Endothelial cell of umbilical vein (primary cell): ENCODE measurements around the gene KYNU. TPM values are rescaled to one million over a fixed set of nuclear protein-coding genes. Genes with fewer than 3 reads are reported as not detected.

Experiments
- BruUV-seq: library from RNA; stranded (reverse); fragments of 400-500 nt; replicated peaks from 2 replicates; lab custom pipeline; 2021; lab: Mats Ljungman, UMichigan
- CTCF ChIA-PET: fragments of 300-600, 350-600 bp; sonication (Branson Sonifier 250); formaldehyde crosslinking; loops from one replicate; lab custom pipeline; 2021; ENCODE audit warnings: antibody characterized with exemption, inconsistent platforms; lab: Charles Lee
- POLR2A ChIA-PET: fragments of 300-600, 350-600 bp; sonication (Branson Sonifier 250); formaldehyde crosslinking; loops from one replicate; lab custom pipeline; 2021; ENCODE audit warnings: antibody characterized with exemption, inconsistent platforms; lab: Charles Lee
- DNase-seq: peaks from one replicate; pipeline ENCODE4 v3.0.0-alpha.2; 2011; ENCODE audit warnings: low read depth, low spot score
- FAIRE-seq: peaks from 2 replicates; lab custom pipeline; 2011; peaks lifted over from hg19 to GRCh38; lab: Jason Lieb, UNC
- H2AFZ ChIP-seq: 2 replicates; pipeline ENCODE4 v1.6.0; 2012; ENCODE audit warnings: low read depth, low read length, control low read depth, inconsistent platforms
- H3K27ac ChIP-seq: 2 replicates; pipeline ENCODE4 v1.5.1; 2011; ENCODE audit warnings: low read depth, mild to moderate bottlenecking, control low read depth, low read length, moderate library complexity; ENCODE audit not compliant: insufficient read depth
- H3K27me3 ChIP-seq, 2 experiments: 2 replicates each; pipeline versions ENCODE4 v1.6.0 to v1.6.1; 2011; ENCODE audit warnings: low read length in 2 of 2, mixed read lengths in 1 of 2; ENCODE audit not compliant: control insufficient read depth in 2 of 2, insufficient read depth in 2 of 2
- H3K36me3 ChIP-seq, 2 experiments: 2 replicates in 1 of 2; 3 replicates in 1 of 2; pipeline ENCODE4 v1.5.1; 2011; ENCODE audit warnings: low read length in 2 of 2, mild to moderate bottlenecking in 1 of 2, moderate library complexity in 1 of 2; ENCODE audit not compliant: control insufficient read depth in 2 of 2, insufficient read depth in 2 of 2; ENCODE audit errors: extremely low read depth in 1 of 2
- H3K4me1 ChIP-seq: 3 replicates; pipeline ENCODE4 v1.5.1; 2011; ENCODE audit warnings: mild to moderate bottlenecking, low read length; ENCODE audit not compliant: control insufficient read depth, insufficient read depth; ENCODE audit errors: extremely low read depth
- H3K4me2 ChIP-seq: 2 replicates; pipeline ENCODE4 v1.6.1; 2011; ENCODE audit warnings: low read length, control low read depth, mixed read lengths; ENCODE audit not compliant: insufficient read depth
- H3K4me3 ChIP-seq, 3 experiments: fragments of 200-600 bp in 1 of 3; sonication (generic), shearing (Covaris generic) in 1 of 3; replicated peaks in 1 of 3; 2 replicates each; pipeline ENCODE4 v1.5.1; 2011 to 2016; ENCODE audit warnings: control low read depth in 3 of 3, low read length in 3 of 3, mild to moderate bottlenecking in 2 of 3, inconsistent platforms in 1 of 3, low read depth in 1 of 3, moderate library complexity in 1 of 3; ENCODE audit not compliant: insufficient read depth in 1 of 3
- H3K79me2 ChIP-seq: 2 replicates; pipeline ENCODE4 v1.6.0; 2012; ENCODE audit warnings: low read length, inconsistent platforms; ENCODE audit not compliant: control insufficient read depth, insufficient read depth
- H3K9ac ChIP-seq: replicated peaks from 2 replicates; pipeline ENCODE3; 2011; ENCODE audit warnings: low read length, control low read depth; ENCODE audit not compliant: insufficient read depth; ENCODE audit errors: extremely low read depth
- H3K9me1 ChIP-seq: replicated peaks from 3 replicates; pipeline ENCODE4 v1.6.0; 2011; ENCODE audit warnings: mild to moderate bottlenecking, low read length; ENCODE audit not compliant: control insufficient read depth, insufficient read depth; ENCODE audit errors: extremely low read depth
- H3K9me3 ChIP-seq: replicated peaks from 2 replicates; pipeline ENCODE4 v1.5.1; 2012; ENCODE audit warnings: low read length, inconsistent platforms; ENCODE audit not compliant: control insufficient read depth, insufficient read depth
- H4K20me1 ChIP-seq: replicated peaks from 2 replicates; pipeline ENCODE3; 2011; ENCODE audit warnings: mild to moderate bottlenecking, low read length; ENCODE audit not compliant: control insufficient read depth, insufficient read depth; ENCODE audit errors: extremely low read depth
- EZH2 ChIP-seq: IDR thresholded peaks from 2 replicates; pipeline ENCODE4 v1.6.1; 2012; ENCODE audit warnings: borderline replicate concordance, low read depth, mild to moderate bottlenecking, moderate library complexity, low read length, inconsistent platforms; ENCODE audit not compliant: severe bottlenecking
- FOS ChIP-seq: IDR thresholded peaks from 2 replicates; pipeline ENCODE4 v1.6.1; 2011; ENCODE audit warnings: mild to moderate bottlenecking, low read length, moderate library complexity, borderline replicate concordance; ENCODE audit not compliant: insufficient read depth
- GATA2 ChIP-seq: IDR thresholded peaks from 2 replicates; pipeline ENCODE4 v1.7.0; 2011; ENCODE audit warnings: low read depth, mild to moderate bottlenecking, moderate library complexity, mixed read lengths, low read length; ENCODE audit not compliant: insufficient read length, insufficient read depth
- JUN ChIP-seq: IDR thresholded peaks from 2 replicates; pipeline ENCODE4 v1.6.1; 2011; ENCODE audit warnings: borderline replicate concordance, low read depth; ENCODE audit not compliant: insufficient read length, insufficient read depth
- MAX ChIP-seq: IDR thresholded peaks from 2 replicates; pipeline ENCODE4 v1.6.1; 2011; ENCODE audit not compliant: insufficient read depth, insufficient read length
- MYC ChIP-seq: IDR thresholded peaks from one replicate; pipeline ENCODE4 v1.6.1; 2011; ENCODE audit warnings: mild to moderate bottlenecking, low read depth, low read length
- POLR2A ChIP-seq: IDR thresholded peaks from 2 replicates; pipeline ENCODE4 v1.6.1; 2012; ENCODE audit warnings: low read depth, mild to moderate bottlenecking, control low read depth, low read length
- POLR2AphosphoS5 ChIP-seq: IDR thresholded peaks from 2 replicates; pipeline ENCODE4 v1.6.1; 2012; ENCODE audit warnings: low read depth, mild to moderate bottlenecking, control low read depth, low read length, moderate library complexity; ENCODE audit not compliant: insufficient read depth
- dilution Hi-C: fragments of 300-500 bp; cut with MboI; formaldehyde crosslinking; loops from one replicate; pipeline ENCODE4 v1.15.0; 2019; ENCODE audit warnings: low sequenced_read_pairs; ENCODE audit not compliant: extremely low pct_ligation_motif_present
- intact Hi-C: fragments of 100-400 bp; cut with micrococcal nuclease; formaldehyde crosslinking; loops from one replicate; pipeline ENCODE4 v1.10.0; 2022
- polyA plus RNA-seq, 4 experiments: library from polyadenylated mRNA; depleted of rRNA in 3 of 4; stranded (reverse) in 3 of 4; unstranded in 1 of 4; fragments of >200 nt; gene quantifications; 2 replicates each; pipeline versions ENCODE4 v1.2.1 to v1.2.3, GENCODE V29; 2011 to 2012; ENCODE audit warnings: missing spikeins in 1 of 4
- total RNA-seq: library from RNA; stranded (reverse); gene quantifications from 2 replicates; pipeline ENCODE4 v1.2.3, GENCODE V29; 2021
- TF ChIP-seq, protein P1 (sequence below), 2 donors: IDR thresholded peaks; 1 replicate in 1 of 2; 2 replicates in 1 of 2; pipeline ENCODE4 v1.5.1; 2011; ENCODE audit warnings: low read length in 2 of 2, mild to moderate bottlenecking in 2 of 2, moderate library complexity in 2 of 2, control low read depth in 1 of 2, inconsistent platforms in 1 of 2, low read depth in 1 of 2; ENCODE audit not compliant: insufficient read depth in 1 of 2; ENCODE audit errors: extremely low read depth in 1 of 2

The KYNU gene
- total and polyA plus RNA-seq, 2 donors (not counting 3 experiments of a cell fraction or from before 2014, with no cell fraction given), result 0.04 TPM; not detected in 1

GRCh38 chr2:143000599-143000998 lies 123.1 kb downstream of the KYNU start:
- CTCF ChIA-PET, result no interaction called here

More at GRCh38 chr2:143000599-143000998, 123.1 kb downstream of the KYNU start:
- Histone ChIP-seq H3K9ac (no peak overlapping the region), H3K4me3 (no peak overlapping the region), H3K4me2 (no peak overlapping the region), H2AFZ (no peak overlapping the region), H3K4me1 (no peaks in the 10 kb centered on the region), H3K27me3 (peaks cover 0 to 12% of the 10 kb centered on the region in 2 experiments), H3K9me3 (no peaks in the 10 kb centered on the region), H4K20me1 (no peaks in the 10 kb centered on the region), H3K27ac (no peak overlapping the region), H3K36me3 (no peaks in the 10 kb centered on the region), H3K79me2 (no peaks in the 10 kb centered on the region), H3K9me1 (no peaks in the 10 kb centered on the region)
- TF ChIP-seq JUN (no peak), MAX (no peak), EZH2 (no peak), GATA2 (no peak), POLR2A (no peak), POLR2AphosphoS5 (no peak), FOS (no peak), MYC (no peak)
- TF ChIP-seq, protein P1, sequence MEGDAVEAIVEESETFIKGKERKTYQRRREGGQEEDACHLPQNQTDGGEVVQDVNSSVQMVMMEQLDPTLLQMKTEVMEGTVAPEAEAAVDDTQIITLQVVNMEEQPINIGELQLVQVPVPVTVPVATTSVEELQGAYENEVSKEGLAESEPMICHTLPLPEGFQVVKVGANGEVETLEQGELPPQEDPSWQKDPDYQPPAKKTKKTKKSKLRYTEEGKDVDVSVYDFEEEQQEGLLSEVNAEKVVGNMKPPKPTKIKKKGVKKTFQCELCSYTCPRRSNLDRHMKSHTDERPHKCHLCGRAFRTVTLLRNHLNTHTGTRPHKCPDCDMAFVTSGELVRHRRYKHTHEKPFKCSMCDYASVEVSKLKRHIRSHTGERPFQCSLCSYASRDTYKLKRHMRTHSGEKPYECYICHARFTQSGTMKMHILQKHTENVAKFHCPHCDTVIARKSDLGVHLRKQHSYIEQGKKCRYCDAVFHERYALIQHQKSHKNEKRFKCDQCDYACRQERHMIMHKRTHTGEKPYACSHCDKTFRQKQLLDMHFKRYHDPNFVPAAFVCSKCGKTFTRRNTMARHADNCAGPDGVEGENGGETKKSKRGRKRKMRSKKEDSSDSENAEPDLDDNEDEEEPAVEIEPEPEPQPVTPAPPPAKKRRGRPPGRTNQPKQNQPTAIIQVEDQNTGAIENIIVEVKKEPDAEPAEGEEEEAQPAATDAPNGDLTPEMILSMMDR (IDR thresholded peaks at IDR 0.05; ENCODE audit: extremely low read depth in 1 of 2, insufficient read depth in 1 of 2, low read depth in 1 of 2, low read length in 2 of 2), result no peak
- intact Hi-C loops, result no loop called here
- FAIRE-seq (no peak), DNase-seq (no peak)
- no TSS peak for BruUV-seq
- dilution Hi-C loops, result no loop called here
- POLR2A ChIA-PET, result no interaction called here
